ENCODE data around the gene PCDHA3. TPM values are rescaled to one million over a fixed set of nuclear protein-coding genes. Genes with fewer than 3 reads are reported as not detected.

The PCDHA3 gene
- total RNA-seq, 1 experiment from 2014 or later, result not detected

GRCh38 chr5:140796718-140797095 lies 4.2 kb upstream of the PCDHA3 start:
- no peak overlapping the region for H3K23ac ChIP-seq (ENCODE audit: insufficient read length, low read depth, low read length)
- no peak overlapping the region for H3T11ph ChIP-seq (ENCODE audit: low read length)
- Mint-ChIP-seq H3K4me3 (no peak overlapping the region), H3K27me3 (ENCODE audit: low read depth) (no peaks in the 10 kb centered on the region), H3K36me3 (ENCODE audit: insufficient read depth in 1 of 3, low read depth in 3 of 3) (peaks cover 2 to 44% (median 23%) of the 10 kb centered on the region in 3 experiments), H3K9me3 (peaks cover 51 to 67% of the 10 kb centered on the region in 2 experiments), H3K27ac (no peak overlapping the region), H3K4me1 (no peaks in the 10 kb centered on the region)
- no peaks in the 10 kb centered on the region for H3K27me3 ChIP-seq (ENCODE audit: insufficient read depth, low read length)
- H3K4ac ChIP-seq (ENCODE audit: low read depth, low read length), result no peak overlapping the region
- H2BK12ac ChIP-seq (ENCODE audit: insufficient read length, low read depth, low read length), result no peak overlapping the region
- H4K5ac ChIP-seq (ENCODE audit: insufficient read length, low read depth, low read length), result no peak overlapping the region
- no peak overlapping the region for H2BK15ac ChIP-seq (ENCODE audit: low read depth, low read length)
- no peak for TF ChIP-seq CTCF (conservative IDR thresholded peaks at IDR 0.05)
- H3K4me2 ChIP-seq (ENCODE audit: insufficient read depth, insufficient read length, low read length), result no peak overlapping the region
- no CpG with 5 or more reads among the region's 39 CpGs for WGBS (ENCODE audit: extremely low coverage, insufficient read length, low lambda C conversion rate)
- H3K4me1 ChIP-seq (ENCODE audit: insufficient read depth, low read length), result no peaks in the 10 kb centered on the region
- no peaks in the 10 kb centered on the region for H3K79me2 ChIP-seq (ENCODE audit: insufficient read depth, low read length)
- no peak for DNase-seq
- no peak overlapping the region for H2BK5ac ChIP-seq (ENCODE audit: insufficient read length, low read length)
- no peak overlapping the region for H4K91ac ChIP-seq (ENCODE audit: insufficient read length, low read depth, low read length)
- H4K20me1 ChIP-seq (ENCODE audit: control insufficient read depth, insufficient read depth, insufficient read length), result no peaks in the 10 kb centered on the region
- no peak overlapping the region for H2AK5ac ChIP-seq (ENCODE audit: insufficient read length, low read length)
- H3K9me3 ChIP-seq (ENCODE audit: control insufficient read depth, low read depth, low read length), result no peaks in the 10 kb centered on the region
- no peak overlapping the region for H2BK20ac ChIP-seq (ENCODE audit: low read depth, low read length, poor library complexity, severe bottlenecking)
- no peak overlapping the region for H2BK120ac ChIP-seq (ENCODE audit: low read depth, low read length, poor library complexity, severe bottlenecking)
- no peak overlapping the region; the same call in 1 of the 2 replicates for H3K14ac ChIP-seq (ENCODE audit: insufficient read depth, low read length)
- no peak overlapping the region for H3K27ac ChIP-seq (ENCODE audit: insufficient read length, low read depth, low read length)
- no peak overlapping the region for H4K8ac ChIP-seq (replicated peaks; ENCODE audit: insufficient read length, low read depth, low read length)
- peaks cover 2% of the 10 kb centered on the region for H3K23me2 ChIP-seq (ENCODE audit: insufficient read length, low read depth, low read length, poor library complexity, severe bottlenecking)
- no peak overlapping the region for H2AFZ ChIP-seq (ENCODE audit: low read length)
- no peak overlapping the region for H3K9ac ChIP-seq (ENCODE audit: extremely low read depth, insufficient read length, low read length)
- H3K18ac ChIP-seq (ENCODE audit: insufficient read length, low read depth, low read length), result no peak overlapping the region
- H3K79me1 ChIP-seq (ENCODE audit: insufficient read depth, low read depth, low read length, poor library complexity, severe bottlenecking), result no peaks in the 10 kb centered on the region
- H3K56ac ChIP-seq (ENCODE audit: insufficient read length, low read depth, low read length), result no peak overlapping the region
